ENCODE data around the gene ERBB2.
"Not testable (repeated sequence)": the region's sequence is repeated elsewhere in the genome, so short reads cannot be mapped to it uniquely, and the experiment has no call there.

ERBB2 gene

GRCh38 chr17:39705786-39706348 lies 6.0 kb downstream of the ERBB2 start:
- DNase-seq, result no peak

GRCh38 chr17:39706383-39706782 lies 6.5 kb downstream of the ERBB2 start:
- DNase-seq, result no peak

DNA sequence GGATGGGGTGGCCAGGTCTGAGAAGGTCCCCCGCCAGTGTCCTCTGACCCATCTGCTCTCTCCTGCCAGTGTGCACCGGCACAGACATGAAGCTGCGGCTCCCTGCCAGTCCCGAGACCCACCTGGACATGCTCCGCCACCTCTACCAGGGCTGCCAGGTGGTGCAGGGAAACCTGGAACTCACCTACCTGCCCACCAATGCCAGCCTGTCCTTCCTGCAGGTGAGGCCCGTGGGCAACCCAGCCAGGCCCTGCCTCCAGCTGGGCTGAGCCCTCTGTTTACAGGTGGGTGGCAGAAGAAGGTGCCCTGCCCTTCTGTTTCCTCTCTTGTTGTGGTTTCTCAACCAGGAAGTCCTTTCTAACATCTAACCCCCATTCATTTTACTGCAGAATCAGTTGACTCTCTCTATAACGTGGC lies 7.1 kb downstream of the ERBB2 start:
- DNase-seq, result no peak

DNA sequence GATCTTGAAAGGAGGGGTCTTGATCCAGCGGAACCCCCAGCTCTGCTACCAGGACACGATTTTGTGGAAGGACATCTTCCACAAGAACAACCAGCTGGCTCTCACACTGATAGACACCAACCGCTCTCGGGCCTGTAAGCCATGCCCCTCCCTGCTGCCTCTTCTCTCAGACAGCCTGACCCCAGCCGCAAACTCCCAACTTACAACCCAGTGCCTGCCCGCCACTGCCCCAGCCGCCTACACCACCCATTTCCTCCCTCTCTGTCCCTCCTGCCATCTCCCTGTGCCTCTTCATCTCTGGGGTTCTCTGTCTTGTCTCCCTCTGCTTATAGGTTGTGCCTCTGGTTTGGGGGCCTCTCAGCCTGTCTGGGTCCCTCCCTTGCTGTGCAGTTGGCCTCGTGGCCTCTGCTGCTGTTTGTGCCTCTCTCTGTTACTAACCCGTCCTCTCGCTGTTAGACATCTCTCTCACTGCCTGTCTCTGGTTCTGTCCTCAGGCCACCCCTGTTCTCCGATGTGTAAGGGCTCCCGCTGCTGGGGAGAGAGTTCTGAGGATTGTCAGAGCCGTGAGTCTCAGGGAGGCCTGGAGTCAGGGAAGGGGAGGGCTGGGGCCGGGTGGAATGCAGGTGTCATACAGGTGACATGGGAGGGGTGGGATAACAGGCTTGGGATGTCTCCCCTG lies 9.6 kb downstream of the ERBB2 start:
- DNase-seq, result no peak

- DNase-seq, result no peak
Observed at GRCh38 chr17:39709998-39710964, 10.4 kb downstream of the ERBB2 start.

DNA sequence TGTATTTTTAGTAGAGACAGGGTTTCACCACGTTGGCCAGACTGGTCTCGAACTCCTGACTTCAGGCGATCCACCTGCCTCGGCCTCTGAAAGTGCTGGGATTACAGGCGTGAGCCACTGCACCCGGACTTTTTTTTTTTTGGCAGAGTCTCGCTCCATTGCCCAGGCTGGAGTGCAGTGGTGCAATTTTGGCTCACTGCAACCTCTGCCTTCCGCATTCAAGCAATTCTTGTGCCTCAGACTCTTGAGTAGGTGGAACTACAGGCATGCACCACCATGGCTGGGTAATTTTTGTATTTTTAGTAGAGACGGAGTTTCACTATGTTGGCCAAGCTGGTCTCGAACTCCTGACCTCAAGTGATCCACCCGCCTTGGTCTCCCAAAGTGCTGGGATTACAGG lies 11.2 kb downstream of the ERBB2 start:
- not testable (repeated sequence) for DNase-seq

DNA sequence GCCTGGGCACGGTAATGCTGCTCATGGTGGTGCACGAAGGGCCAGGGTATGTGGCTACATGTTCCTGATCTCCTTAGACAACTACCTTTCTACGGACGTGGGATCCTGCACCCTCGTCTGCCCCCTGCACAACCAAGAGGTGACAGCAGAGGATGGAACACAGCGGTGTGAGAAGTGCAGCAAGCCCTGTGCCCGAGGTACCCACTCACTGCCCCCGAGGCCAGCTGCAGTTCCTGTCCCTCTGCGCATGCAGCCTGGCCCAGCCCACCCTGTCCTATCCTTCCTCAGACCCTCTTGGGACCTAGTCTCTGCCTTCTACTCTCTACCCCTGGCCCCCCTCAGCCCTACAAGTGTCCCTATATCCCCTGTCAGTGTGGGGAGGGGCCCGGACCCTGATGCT lies 12.0 kb downstream of the ERBB2 start:
- no peak for DNase-seq

DNA sequence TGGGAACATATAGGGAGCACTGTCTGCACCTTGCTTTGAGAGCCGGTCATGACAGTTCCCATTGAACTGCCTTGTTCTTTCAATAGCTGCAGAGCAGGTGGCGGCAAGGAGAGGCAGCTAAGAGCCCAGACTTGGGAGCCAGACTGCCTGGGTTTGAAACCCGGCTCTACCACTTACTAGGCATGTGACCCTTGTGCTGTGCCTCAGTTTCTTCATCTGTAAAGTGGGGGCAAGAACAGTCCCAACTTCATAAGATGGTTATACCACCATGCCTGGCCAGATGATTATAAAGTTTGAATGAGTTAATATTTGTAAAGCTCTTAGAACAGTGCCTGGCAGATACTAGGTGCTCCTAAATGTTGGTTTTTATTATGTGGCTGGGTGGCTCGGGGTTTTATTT lies 14.4 kb downstream of the ERBB2 start:
- DNase-seq, result no peak

GRCh38 chr17:39715375-39716072 lies 15.7 kb downstream of the ERBB2 start:
- DNase-seq, result no peak

DNA sequence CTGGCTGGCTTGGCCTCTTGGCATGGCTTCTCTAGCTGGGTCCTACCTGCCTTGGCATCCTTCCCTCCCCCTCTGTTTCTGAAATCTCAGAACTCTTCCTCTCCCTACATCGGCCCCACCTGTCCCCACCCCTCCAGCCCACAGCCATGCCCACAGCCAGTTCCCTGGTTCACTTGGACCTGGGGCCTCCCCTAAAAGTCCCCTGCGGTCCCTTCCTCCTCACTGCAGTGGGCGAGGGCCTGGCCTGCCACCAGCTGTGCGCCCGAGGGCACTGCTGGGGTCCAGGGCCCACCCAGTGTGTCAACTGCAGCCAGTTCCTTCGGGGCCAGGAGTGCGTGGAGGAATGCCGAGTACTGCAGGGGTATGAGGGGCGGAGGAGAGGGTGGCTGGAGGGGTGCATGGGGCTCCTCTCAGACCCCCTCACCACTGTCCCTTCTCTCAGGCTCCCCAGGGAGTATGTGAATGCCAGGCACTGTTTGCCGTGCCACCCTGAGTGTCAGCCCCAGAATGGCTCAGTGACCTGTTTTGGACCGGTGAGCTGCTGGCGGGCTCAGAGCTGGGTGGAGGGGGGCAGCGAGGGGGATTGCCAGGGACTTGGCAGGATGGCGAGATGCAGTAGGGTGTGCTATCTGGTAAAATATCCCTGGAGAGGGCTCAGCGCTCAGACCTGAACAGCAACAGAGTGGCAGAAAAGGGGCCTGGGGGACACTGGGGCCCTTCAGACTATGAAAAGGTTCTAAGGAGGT lies 16.4 kb downstream of the ERBB2 start:
- no peak for DNase-seq

DNA sequence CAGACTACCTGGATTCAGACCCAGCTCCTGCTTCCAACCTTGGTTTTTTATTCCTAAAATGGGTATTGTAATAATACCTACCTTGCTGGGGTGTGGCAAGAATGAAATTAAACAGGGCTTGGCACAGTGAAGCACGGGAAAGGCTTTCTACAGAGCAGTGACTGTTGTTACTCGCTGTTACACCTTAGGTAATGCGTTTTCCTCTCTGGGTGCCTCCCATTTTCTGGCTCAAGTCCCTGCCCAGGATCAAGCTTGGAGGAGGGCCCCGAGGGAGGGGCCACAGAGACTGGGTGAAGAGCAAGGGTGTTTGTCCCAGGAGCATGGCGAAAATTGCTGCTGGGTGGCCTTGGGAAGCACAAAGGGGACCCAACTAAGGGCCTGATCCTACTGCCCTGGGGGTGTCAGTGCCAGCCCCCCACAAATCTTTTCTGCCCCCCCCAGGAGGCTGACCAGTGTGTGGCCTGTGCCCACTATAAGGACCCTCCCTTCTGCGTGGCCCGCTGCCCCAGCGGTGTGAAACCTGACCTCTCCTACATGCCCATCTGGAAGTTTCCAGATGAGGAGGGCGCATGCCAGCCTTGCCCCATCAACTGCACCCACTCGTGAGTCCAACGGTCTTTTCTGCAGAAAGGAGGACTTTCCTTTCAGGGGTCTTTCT lies 17.1 kb downstream of the ERBB2 start:
- no peak for DNase-seq

GRCh38 chr17:39717660-39718059 lies 17.8 kb downstream of the ERBB2 start:
- DNase-seq, result no peak

DNA sequence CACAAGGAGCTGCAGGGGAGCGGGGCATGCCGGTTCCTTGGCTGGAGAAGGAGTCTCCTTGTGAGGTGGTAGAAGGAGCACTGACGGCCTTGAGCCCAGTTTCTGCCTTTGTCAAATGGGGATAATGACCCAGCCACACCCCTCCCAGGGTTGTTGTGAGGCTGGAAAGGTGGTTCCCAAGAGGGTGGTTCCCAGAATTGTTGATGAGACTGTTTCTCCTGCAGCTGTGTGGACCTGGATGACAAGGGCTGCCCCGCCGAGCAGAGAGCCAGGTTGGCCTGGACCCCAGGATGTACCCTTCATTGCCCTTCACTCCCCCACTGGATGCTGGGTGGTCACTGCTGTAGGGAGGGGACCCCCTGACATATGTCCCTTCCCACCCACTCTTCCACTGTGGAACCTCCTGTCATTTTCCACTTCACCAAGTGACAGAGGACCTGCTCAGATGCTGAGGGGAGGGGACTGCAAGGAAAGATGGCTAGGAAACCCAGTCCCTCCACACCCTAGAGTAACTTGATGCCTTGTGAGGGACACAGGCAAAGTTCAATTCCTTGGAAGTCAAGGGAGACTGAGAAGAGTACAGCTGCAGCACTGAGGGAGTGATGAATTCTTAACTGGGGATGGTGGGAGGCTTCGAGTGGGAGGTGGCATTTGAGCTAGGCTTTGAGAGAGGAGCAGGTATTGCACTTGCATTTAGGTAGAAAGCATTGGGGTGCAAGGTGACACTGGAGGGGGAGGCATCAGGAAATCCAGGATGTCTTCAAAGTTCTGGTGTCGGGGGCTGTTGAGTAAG lies 19.9 kb downstream of the ERBB2 start:
- no peak for DNase-seq

DNA sequence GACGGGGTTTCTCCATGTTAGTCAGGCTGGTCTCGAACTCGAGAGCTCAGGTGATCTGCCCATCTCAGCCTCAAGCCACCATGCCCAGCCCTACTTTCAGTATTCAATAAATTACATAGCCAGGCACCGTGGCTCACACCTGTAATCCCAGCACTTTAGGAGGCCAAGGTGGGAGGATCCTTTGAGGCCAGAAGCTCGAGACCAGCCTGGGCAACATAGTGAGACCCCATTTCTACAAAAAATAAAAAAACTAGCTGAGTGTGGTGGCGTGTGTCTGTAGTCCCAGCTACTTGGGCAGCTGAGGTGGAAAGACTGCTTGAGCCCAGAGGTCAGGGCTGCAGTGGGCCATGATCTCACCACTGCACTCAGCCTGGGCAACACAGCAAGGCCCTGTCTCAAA lies 22.2 kb downstream of the ERBB2 start:
- no peak for DNase-seq

- DNase-seq, result no peak
Observed at GRCh38 chr17:39722965-39723848, 23.3 kb downstream of the ERBB2 start.

GRCh38 chr17:39724731-39725130 lies 24.9 kb downstream of the ERBB2 start:
- DNase-seq, result no peak

DNA sequence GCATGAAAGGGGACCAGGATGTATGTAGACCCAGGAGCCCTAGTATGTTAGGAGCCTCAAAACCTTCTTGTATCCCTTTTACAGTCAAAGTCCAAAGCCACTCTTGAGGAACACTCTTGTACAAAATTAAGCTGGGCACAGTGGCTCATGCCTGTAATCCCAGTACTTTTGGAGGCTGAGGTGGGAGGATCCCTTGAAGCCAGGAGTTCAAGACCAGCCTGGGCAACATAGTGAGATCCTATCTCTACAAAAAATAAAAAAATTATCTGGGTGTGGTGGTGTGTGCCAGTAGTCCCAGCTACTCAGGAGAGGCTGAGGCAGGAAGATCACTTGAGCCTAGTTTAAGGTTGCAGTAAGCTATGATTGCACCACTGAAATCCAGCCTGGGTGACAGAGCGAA lies 26.1 kb downstream of the ERBB2 start:
- not testable (repeated sequence) for DNase-seq

DNA sequence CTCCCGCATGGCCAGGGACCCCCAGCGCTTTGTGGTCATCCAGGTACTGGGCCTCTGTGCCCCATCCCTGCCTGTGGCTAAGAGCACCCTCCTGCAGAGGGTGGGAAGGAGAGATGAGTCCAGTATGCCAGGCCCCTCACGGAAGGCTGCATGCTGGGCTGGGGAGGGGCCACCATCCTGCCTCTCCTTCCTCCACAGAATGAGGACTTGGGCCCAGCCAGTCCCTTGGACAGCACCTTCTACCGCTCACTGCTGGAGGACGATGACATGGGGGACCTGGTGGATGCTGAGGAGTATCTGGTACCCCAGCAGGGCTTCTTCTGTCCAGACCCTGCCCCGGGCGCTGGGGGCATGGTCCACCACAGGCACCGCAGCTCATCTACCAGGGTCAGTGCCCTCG lies 26.8 kb downstream of the ERBB2 start:
- DNase-seq, result no peak

DNA sequence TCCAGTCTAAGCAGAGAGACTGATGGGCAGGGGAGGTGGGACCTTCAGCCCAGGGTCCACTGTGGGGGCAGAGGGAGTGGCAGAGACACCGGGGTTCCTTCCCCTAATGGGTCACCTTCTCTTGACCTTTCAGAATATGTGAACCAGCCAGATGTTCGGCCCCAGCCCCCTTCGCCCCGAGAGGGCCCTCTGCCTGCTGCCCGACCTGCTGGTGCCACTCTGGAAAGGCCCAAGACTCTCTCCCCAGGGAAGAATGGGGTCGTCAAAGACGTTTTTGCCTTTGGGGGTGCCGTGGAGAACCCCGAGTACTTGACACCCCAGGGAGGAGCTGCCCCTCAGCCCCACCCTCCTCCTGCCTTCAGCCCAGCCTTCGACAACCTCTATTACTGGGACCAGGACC lies 27.7 kb downstream of the ERBB2 start:
- no peak for DNase-seq

DNA sequence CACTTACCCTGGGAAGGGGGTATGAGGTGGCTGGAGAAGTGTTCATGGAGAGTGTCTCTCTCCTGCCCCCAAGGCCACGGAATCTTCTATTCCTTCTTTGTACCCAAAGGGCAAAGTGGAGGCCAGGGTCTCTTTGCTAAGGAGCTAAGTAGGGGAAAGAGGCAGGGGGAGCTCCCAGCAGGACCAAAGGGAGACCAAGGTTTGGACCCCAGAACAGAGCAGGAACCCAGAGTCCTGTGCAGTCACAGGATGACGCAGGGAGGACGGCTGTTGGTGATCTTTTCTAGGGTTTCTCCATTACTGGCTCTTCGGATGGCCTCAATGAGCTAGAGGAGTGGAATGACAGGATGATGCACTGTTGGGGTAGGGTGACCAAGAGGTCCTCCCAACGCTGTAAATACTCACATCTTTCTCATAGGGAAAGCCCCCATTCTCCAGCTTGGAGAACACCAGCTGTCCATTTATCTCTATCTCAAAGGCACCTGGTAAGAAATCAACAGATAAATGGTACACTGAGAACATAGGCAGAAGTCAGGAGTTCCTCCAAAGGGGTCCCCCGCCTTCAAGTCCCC lies 29.5 kb downstream of the ERBB2 start:
- DNase-seq, result no peak
